GM21619 (cell line): ENCODE data around the gene ACE.

Experiments
- ATAC-seq: cut with Tn5 transposase; IDR thresholded peaks from one replicate; pipeline ENCODE4 v1.9.1; 2021; ENCODE audit not compliant: unreplicated experiment

Gene ACE

DNA sequence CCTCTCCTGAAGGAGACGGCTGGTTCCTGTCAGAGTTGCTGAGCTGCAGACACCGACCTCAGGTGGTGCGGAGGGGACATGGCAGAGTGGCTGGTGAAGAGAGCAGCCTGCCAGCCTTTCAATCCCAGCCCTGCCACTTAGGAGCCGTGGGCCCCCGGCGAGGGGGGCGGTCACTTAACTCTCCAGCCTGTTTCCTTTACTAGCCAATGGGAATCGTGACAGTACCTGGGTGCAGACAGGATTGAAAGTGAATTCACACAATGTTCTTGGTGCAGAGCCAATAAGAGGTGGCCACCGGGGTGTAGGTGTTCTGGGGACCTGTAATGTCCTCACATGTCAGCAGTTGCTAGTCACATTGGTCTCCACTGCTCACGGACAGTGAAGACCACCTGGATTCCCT is 13.5 kb downstream of the ACE start:
- ATAC-seq: no peak

DNA sequence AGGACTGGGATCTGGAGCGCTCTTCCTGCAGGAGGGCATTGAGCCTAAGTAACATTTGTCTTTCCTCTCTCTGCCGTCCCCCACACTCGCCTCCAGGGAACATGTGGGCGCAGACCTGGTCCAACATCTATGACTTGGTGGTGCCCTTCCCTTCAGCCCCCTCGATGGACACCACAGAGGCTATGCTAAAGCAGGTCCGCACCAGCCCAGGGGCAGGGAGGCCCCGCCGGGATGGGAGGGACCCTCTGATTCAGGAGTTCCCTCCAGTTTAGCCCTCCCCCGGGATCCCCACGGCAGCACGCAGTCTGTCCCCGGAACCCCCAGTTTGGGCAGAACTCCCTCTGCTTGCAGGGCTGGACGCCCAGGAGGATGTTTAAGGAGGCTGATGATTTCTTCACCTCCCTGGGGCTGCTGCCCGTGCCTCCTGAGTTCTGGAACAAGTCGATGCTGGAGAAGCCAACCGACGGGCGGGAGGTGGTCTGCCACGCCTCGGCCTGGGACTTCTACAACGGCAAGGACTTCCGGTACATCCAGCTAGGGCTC is 14.1 kb downstream of the ACE start:
- ATAC-seq: no peak

DNA sequence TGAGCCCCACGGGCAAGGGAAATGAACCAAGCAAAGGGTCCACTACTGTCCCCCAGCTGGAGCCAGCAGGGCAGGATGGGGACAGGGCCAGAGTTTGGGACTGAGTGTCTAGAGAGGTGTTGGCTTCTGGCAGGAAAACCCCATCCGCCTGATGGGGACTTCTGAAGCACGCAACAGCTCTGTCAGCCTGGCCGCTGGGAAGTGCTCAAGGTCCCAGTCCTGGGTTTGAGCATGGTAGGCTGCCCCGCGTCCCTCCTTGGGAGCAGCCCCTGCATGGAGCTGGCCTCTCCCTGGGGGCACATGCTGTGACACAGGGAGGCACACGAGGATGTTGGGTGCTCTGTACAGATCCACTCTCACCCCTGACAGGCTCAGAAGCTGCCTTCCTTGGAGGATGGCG is 14.6 kb downstream of the ACE start:
- ATAC-seq: no peak

DNA sequence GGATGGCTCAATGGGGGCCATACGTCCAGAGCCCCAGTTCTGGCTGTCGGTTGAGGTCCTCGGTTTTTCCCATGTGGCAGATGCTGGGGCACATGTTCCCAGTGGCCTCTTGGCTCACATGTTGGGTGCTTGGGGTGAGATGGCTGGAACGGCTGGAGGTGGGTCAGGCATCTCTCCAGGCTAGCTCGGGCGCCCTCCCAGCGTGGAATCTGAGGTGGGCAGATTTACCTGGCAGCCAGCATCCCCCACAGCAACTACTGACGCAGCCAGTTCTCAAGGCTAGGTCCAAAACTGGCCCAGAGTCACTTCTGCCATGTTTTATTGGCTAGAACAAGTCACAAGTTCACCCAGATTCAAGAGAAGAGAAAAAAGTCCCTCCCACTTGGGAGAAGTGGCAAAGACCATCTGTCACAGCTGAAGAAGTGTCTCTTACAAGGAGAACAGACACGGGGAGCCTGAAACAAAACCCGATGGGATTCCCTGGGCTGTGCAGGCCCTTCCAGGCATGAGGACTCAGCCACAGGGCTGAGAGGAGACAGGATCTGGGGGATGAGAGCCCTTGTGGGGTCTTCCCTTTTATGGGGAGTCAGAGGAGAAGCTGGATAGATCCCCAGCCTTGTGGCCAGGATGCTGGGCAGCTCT is 15.2 kb downstream of the ACE start:
- ATAC-seq: no peak

DNA sequence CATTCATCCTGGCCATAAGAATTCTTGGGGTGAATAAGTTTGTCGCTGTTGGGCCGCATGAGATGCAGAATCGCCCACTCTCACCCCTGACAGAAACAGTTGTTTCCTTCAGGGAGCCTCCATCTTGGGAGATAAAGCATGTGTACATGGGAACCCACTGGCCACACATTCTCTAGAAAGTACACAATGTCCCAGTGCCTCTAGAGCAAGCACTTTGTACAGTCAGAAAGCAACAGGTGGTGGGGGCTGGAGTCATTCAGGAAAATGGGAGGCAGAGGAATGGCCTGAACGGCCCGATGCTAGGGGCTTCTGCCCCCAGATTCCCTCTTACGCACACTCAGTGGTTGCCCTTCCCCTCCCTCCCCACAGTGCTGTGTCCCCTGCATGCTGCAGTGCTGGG is 16.1 kb downstream of the ACE start:
- ATAC-seq: no peak

DNA sequence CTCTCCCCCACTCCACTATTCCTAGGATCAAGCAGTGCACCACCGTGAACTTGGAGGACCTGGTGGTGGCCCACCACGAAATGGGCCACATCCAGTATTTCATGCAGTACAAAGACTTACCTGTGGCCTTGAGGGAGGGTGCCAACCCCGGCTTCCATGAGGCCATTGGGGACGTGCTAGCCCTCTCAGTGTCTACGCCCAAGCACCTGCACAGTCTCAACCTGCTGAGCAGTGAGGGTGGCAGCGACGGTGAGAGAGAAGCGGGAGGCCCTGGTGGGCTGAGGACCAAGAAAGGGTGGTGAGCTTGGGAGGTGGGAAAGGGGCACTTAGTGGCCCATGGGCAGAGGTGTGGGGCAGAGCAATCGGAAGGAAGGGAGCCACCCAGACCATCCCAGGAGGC is 16.6 kb downstream of the ACE start:
- ATAC-seq: no peak

DNA sequence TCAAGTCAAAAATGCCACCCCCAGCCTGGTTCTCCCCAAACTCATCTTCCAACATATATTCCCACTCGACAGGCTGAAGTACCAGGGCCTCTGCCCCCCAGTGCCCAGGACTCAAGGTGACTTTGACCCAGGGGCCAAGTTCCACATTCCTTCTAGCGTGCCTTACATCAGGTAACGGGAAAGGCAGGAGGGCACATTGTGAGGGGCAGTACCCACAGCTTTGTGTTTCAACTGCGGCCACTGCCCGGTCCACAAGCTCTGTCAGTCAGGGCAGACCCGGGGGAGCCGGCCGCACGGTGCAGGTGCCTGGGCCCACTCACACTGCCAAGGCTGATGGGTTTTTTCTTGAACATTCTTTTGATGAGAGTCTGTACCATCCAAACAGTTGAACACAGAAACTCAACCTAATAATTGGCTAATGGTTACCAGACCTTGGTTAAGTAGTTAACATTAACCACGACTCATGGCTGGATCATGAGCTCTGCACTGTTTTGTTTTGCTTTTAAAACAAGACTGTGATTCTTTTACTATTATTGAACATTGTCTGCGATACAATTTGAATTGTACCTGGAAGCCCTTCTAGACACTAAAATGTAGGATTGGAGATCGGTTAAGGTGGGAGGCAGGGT is 17.6 kb downstream of the ACE start:
- no peak for ATAC-seq

DNA sequence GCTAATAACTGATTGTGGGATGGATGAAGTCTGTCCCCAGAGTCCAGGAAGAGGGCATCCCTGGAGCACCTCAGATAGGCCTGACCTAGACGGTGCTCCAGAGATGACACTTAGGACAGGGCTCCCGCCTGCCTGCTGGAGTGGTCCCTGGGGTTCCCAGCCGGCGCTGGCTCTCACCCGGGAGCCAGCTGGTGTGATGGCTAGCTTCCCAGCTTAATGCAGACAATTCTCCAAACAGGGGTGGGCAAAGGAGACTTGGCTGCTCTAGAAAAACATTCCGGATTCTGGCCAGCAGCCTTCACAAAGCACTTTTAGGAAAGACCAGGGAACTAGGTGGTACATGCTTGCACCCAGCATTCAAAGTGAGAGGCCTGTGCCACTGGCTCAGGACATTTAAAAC is 18.6 kb downstream of the ACE start:
- ATAC-seq: no peak

DNA sequence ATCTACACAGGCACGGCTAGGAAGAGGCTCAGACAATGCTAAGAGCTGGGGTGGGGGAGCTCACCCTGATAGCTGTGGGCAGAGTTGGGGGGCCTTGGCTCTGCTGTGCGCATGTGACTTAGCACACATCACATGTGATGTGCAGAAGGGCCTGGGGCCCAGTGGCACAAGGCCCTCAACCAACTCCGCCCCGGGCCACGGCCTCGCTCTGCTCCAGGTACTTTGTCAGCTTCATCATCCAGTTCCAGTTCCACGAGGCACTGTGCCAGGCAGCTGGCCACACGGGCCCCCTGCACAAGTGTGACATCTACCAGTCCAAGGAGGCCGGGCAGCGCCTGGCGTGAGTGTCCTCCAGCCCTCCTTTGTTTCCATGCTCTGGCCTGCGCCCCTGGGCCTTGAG is 19.3 kb downstream of the ACE start:
- ATAC-seq: no peak

DNA sequence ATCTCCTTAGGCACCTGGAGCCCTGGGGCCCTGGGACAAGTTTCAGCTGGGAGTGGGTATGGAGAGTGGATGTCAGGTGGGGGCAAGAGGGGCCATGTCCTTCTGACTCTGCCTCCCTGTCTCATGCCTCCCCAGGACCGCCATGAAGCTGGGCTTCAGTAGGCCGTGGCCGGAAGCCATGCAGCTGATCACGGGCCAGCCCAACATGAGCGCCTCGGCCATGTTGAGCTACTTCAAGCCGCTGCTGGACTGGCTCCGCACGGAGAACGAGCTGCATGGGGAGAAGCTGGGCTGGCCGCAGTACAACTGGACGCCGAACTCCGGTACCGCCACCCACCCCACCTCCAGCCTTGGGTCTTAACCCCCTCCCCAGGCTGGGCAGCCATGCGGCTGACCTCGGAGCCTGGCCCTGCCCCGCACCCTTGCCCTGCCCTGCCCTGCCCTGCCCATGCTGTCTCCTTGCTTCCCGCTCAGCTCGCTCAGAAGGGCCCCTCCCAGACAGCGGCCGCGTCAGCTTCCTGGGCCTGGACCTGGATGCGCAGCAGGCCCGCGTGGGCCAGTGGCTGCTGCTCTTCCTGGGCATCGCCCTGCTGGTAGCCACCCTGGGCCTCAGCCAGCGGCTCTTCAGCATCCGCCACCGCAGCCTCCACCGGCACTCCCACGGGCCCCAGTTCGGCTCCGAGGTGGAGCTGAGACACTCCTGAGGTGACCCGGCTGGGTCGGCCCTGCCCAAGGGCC is 20.0 kb downstream of the ACE start:
- ATAC-seq: no peak

DNA sequence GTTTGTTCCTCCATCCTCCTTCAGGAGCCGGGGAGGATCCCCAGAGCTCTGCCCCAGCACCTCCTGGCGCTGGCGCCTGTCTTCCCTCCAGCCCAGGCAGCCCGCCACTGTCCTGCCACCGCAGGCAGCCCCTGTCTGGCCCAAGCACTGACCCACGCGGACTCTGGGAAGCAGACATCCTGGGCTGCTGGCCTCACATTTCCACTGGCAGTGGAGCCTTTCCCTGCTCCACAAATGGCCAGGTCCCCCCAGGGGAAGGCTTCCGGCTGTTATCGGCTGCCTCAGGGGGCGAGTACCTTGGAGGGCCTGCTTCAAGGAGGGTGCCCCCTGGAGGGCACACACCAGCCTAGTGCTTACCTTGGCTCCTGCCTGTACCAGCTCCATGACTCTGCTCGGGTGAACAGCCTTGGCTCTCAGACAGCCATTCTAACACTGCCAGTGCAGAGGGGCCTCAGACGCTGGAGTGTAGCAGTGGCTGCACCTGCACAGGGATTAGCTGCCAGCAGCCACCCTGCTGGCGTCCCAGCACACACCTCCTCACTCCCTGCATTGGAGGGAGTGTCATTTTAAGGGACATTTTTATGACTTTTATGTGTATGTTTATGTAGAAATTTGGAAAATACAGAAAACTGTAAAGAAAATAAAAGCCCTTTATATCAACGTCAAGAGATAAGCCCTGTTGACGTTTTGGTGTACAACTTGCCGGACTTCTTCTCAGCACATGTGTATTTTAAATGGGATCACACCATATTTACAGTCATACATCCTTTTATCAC is 21.0 kb downstream of the ACE start:
- no peak for ATAC-seq

DNA sequence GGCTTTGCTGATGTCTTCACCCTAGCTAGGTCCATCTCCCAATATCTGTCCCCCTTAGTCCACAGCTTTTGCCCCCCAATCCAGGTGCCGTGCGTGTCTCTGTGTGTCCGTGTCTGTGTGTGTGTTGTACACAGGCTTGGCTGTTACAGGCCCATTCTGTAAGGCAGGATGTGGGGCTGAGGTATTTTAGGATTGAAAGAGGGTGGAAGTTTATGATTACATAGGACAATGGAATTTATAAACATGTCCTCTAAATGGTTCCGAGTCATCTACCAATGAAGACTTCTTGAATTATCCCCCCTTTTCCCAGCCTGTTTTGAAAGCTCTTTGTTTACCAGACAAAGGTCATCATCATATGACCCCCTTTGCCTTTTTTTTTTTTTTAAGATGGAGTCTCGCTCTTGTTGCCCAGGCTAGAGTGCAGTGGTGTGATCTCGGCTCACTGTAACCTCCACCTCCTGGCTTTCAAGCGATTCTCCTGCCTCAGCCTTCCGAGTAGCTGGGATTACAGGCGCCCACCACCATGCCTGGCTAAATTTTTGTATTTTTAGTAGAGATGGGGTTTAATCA is 21.9 kb downstream of the ACE start:
- ATAC-seq: no peak

DNA sequence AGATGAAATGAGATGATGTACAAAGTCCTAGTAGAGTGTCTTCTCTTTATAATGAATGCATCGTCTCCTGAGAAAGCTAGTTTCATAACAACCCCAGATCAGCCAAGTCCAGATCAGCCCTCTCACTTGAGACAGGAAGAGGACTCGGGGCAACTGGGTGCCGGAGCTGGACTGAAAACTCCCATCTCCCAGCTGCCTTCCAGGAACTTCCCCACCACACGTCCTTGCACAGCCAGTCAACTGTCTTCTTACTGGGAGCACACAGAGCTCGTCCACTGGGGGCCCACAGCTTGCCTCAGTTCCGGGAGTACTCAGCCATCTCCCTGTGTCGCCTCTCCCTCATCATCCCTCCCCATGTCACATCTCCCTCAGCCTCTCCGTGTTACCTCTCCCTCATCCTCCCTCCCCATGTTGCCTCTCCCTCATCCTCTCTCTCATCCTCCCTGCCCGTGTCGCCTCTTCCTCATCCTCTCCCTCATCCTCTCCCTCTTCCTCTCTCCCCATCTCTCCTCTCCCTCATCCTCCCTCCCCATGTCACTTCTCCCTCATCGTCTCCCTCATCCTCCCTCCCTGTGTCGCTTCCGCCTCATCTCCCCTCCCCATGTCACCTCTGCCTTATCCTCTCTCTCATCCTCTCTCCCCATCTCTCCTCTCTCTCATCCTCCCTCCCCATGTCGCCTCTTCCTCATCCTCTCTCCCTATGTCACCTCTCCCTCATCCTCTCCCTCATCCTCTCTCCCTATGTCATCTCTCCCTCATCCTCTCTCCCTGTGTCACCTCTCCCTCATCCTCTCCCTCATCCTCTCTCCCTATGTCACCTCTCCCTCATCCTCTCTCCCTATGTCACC is 23.9 kb downstream of the ACE start:
- no peak for ATAC-seq

DNA sequence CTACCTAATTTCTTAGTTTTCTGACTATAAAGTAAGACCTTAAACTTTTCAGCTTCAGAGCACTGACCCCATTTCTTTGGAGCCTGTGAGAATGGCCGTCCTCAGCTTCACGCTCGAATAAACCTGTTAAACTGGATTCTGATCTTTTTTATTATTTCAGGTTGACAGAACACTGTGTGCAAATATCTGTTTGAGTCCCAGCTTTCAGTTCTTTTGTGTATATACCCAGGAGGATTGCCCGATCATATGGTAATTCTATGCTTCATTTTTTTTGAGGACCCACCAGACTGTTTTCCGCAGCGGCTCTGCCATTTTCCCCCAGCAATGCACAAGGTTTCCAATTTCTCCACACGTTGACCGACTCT is 26.5 kb downstream of the ACE start:
- ATAC-seq: no peak

DNA sequence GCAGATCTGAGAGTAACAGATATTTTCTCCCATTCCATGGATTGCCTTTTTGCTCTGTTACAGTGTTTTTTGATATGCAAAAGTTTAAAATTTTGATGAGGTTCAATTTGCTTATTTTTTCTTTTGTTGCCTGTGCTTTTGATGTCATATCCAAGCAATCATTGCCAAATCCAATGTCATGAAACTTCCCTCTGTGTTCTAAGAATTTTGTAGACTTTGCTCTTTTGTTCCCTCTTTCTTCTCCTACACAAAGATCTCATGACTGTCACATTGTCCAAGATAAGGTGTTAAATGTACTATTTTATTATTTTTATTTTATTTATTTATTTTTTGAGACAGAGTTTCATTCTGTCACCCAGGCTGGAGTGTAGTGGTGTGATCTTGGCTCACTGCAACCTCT is 27.4 kb downstream of the ACE start:
- ATAC-seq: no peak

DNA sequence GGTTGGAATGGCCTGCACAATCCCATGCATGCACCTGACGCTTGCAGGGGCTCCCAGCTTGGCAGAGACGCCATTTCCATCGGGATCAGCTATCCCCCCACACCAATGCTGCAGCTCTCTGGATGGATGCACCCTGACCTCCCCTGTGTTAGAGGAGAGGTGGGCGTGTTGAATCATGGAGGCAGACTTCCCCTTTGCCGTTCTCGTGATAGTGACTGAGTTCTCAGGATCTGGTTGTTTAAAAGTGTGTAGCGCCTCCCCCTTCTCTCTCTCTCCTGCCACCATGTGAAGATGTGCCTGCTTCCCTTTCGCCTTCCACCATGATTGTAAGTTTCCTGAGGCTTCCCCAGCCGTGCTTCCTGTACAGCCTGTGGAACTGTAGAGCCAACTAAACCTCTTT is 28.5 kb downstream of the ACE start:
- ATAC-seq: no peak

DNA sequence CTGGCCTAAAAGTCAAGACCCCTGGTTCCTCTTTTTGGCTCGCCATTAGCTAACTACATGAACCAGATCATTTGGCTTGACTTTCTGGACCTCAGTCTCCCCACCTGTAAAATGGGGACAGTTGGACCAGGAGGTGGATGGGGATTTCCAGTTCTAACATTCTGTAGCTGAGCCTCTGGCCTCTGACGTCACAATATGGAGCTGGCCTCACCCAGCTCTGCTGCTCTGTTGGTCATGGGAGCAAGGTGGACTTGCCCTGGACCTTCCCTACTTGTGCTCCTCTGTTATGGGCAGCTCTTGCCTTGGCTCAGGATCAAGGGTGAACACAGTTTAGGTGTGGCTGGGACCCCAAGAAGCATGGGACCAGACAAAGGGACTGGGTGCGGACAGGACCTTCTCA is 29.8 kb downstream of the ACE start:
- ATAC-seq: no peak

DNA sequence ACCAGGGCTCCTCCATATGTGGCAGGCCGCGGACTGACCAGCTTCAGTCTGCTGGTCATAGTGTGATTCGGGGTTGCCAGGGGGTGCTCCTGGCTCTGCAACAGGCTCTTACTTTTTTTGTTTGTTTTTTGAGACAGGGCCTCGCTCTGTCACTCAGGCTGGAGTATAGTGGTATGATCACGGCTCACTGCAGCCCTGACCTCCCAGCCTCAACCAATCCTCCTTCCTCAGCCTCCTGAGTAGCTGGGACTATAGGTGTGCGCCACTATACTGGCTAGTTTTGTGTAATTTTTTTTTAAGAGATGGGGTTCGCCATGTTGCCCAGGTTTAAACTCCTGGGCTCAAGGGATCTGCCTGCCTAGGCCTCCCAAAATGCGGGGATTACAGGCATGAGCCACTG is 34.5 kb downstream of the ACE start:
- no peak for ATAC-seq

DNA sequence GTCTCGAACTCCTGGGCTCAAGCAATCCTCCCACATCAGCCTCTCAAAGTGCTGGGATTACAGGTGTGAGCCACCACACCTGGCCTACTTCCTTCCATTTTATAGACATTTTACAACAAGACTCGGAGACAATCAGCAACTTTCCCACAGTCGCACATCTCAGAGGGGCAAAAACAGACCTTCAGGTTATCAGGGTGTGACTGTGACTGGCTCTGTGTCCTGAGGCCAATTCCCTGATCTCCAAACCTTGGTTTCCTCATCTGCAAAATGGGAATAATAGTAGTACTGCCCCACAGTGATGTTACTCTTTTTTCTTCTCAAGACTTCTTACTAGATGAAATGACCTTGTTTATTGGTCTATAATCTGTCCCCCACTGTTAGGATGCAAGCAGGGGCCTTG is 35.5 kb downstream of the ACE start:
- ATAC-seq: no peak

DNA sequence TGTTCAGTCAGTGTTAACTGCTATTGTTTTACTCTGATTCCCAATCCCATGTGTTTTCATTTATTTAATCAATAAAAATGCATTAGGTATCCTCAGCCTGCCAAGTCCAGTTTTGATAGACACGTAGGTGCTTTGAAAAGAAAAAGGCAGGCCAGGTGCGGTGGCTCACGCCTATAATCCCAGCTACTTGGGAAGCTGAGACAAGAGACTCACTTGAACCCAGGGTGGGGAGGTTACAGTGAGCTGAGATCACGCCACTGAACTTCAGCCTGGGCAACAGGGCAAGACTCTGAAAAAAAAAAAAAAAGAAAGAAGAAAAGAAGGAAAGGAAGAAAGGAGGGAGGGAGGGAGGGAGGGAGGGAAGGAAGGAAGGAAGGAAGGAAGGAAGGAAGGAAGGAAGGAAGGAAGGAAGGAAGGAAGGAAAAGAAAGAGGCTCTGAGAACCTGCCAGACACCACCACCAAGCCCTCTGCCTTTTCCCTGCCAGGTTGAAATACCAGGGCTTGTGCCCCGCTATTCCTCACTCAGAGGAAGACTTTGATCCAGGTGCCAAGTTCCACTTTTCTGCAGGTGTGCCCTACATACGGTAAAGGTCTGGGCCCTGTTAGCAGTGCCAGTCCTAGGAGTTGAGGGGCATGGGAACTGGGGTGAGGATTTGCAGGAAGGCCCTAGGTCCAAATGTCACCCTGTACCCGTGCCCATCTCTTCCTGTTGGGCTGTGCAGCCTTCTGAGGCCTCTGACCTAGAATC is 36.2 kb downstream of the ACE start:
- no peak for ATAC-seq
